ENCODE data around the gene VSIG10L. TPM values are rescaled to one million over a fixed set of nuclear protein-coding genes. Genes with fewer than 3 reads are reported as not detected.

Gene VSIG10L
- total RNA-seq, 1 experiment from 2014 or later, result 4.6 TPM

DNA sequence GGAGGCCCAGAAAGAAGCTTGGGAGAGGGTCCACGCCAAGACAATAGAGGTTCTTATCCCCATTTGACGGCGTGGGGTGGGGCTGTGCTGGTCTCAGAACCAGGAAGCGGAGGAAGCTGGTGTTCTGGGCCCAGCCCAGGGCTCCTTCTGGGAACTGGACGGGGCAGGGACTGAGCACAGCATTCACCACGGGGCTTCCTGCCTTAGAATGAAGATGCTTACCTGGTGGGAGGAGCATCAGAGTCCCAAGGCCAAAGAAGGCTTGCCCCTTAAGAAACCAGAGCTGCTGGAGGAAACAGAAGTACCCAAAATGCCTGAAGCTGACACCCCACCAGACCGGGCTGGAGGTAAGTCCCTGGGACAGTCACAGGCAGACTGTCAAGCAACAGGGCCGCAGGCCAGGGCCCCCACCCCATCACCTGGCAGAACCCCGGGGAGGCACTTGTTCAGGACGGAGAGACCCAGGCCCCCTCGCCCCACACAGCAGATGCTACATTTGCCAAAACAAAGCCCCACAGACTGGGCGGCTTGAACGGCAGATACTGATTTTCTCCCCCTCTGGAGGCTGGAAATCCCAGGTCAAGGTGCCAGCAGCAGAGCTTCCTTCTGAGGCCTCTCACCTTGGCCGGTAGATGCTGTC, 48.2 kb downstream of the VSIG10L start:
- BruUV-seq (replicated peaks), result no TSS peak
- CTCF ChIA-PET, result no interaction called here
- ATAC-seq (no peak), DNase-seq (ENCODE audit: low read depth, low spot score) (no peak)
- Histone ChIP-seq H2AFZ (ENCODE audit: low read depth, low read length, poor library complexity, severe bottlenecking) (no peak overlapping the region), H4K20me1 (ENCODE audit: insufficient read depth) (no peaks in the 10 kb centered on the region), H3K4me3 (replicated peaks in 1 of 2; ENCODE audit: low read depth in 1 of 2, low read length in 2 of 2) (no peak overlapping the region), H3K4me2 (ENCODE audit: low read length) (no peak overlapping the region), H3K4me1 (ENCODE audit: control insufficient read depth in 1 of 2, insufficient read depth in 2 of 2, low read length in 2 of 2) (no peaks in the 10 kb centered on the region), H3K27me3 (ENCODE audit: insufficient read depth, low read length) (no peaks in the 10 kb centered on the region; the same call in 1 of the 2 replicates), H3K79me2 (ENCODE audit: insufficient read depth, low read length) (no peaks in the 10 kb centered on the region), H3K36me3 (ENCODE audit: control insufficient read depth in 1 of 2, insufficient read depth in 2 of 2, low read length in 2 of 2) (no peaks in the 10 kb centered on the region), H3K9me3 (ENCODE audit: control insufficient read depth in 1 of 2, insufficient read depth in 1 of 2, low read depth in 1 of 2, low read length in 2 of 2) (no peaks in the 10 kb centered on the region), H3K27ac (ENCODE audit: low read depth, low read length) (no peak overlapping the region), H3K9ac (ENCODE audit: low read length) (no peak overlapping the region), H3K9me2 (ENCODE audit: insufficient read depth) (no peaks in the 10 kb centered on the region)
- intact Hi-C loops (cut with micrococcal nuclease), result no loop called here
- TF ChIP-seq ELF1 (IDR thresholded peaks at IDR 0.05; ENCODE audit: borderline replicate concordance, low read depth), result no peak
- TF ChIP-seq ZFX (IDR thresholded peaks at IDR 0.05), result no peak
- no peak for TF ChIP-seq RAD21 (IDR thresholded peaks at IDR 0.05; ENCODE audit: low read depth)
- no peak for TF ChIP-seq SP1 (IDR thresholded peaks at IDR 0.05; ENCODE audit: low read depth)
- RAD21 ChIA-PET (ENCODE audit: low non-redundant PET in 1 of 2, low total read pairs in 2 of 2, uncharacterized antibody in 2 of 2, unreplicated experiment in 2 of 2), result no interaction called here
- POLR2A ChIA-PET, result no interaction called here

DNA sequence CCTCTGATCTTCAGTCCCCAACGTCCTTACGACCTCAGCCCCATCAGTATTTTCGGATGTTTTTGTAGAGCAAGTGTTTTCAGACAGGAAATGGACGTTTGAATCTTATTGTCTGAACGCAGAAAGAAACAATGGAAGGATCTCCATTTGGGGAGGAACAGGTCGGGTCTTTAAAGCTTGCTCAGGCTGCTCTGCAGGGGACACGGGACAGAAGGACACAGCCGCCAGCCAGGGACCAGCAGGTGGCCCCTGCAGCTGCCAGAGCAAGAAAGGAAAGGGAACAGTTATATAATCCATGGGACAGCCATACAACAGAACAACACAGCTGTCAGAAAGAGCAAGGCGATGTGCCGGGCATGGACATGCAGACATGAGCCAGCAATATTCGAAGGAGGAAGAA, 49.0 kb downstream of the VSIG10L start:
- no peaks in the 10 kb centered on the region for H3K9me3 ChIP-seq (ENCODE audit: control insufficient read depth in 1 of 2, insufficient read depth in 1 of 2, low read depth in 1 of 2, low read length in 2 of 2)
- no peak overlapping the region for H3K27ac ChIP-seq (ENCODE audit: low read depth, low read length)
- H3K4me1 ChIP-seq (ENCODE audit: control insufficient read depth in 1 of 2, insufficient read depth in 2 of 2, low read length in 2 of 2), result no peaks in the 10 kb centered on the region
- CTCF ChIA-PET, result no interaction called here
- no peak overlapping the region for H3K4me3 ChIP-seq (replicated peaks in 1 of 2; ENCODE audit: low read depth in 1 of 2, low read length in 2 of 2)
- no peaks in the 10 kb centered on the region for H4K20me1 ChIP-seq (ENCODE audit: insufficient read depth)
- no peaks in the 10 kb centered on the region for H3K9me2 ChIP-seq (ENCODE audit: insufficient read depth)
- H3K9ac ChIP-seq (ENCODE audit: low read length), result no peak overlapping the region
- no TSS peak for BruUV-seq (replicated peaks)
- no peaks in the 10 kb centered on the region for H3K79me2 ChIP-seq (ENCODE audit: insufficient read depth, low read length)
- no peak overlapping the region for H3K4me2 ChIP-seq (ENCODE audit: low read length)
- peaks cover 2% of the 10 kb centered on the region; the same call in 1 of the 2 replicates for H3K27me3 ChIP-seq (ENCODE audit: insufficient read depth, low read length)
- no peak overlapping the region for H2AFZ ChIP-seq (ENCODE audit: low read depth, low read length, poor library complexity, severe bottlenecking)
- POLR2A ChIA-PET, result no interaction called here
- no peaks in the 10 kb centered on the region for H3K36me3 ChIP-seq (ENCODE audit: control insufficient read depth in 1 of 2, insufficient read depth in 2 of 2, low read length in 2 of 2)
- TF ChIP-seq EZH2 (IDR thresholded peaks at IDR 0.05) (no peak), JUND (IDR thresholded peaks at IDR 0.05) (no peak), TCF7L2 (IDR thresholded peaks at IDR 0.05; ENCODE audit: borderline replicate concordance, extremely low read depth, insufficient read depth, insufficient read length) (no peak), ZNF274 (IDR thresholded peaks at IDR 0.05; ENCODE audit: low read depth, low read length) (no peak), EZH2phosphoT487 (IDR thresholded peaks at IDR 0.05; ENCODE audit: borderline replicate concordance) (no peak), SP1 (IDR thresholded peaks at IDR 0.05; ENCODE audit: low read depth) (no peak), EGR1 (IDR thresholded peaks at IDR 0.05; ENCODE audit: low read depth) (no peak), YY1 (IDR thresholded peaks at IDR 0.05; ENCODE audit: extremely low read depth, insufficient replicate concordance, low read depth, low read length) (no peak), POLR2AphosphoS5 (IDR thresholded peaks at IDR 0.05; ENCODE audit: low read depth, low read length) (no peak), ELF1 (IDR thresholded peaks at IDR 0.05; ENCODE audit: borderline replicate concordance, low read depth) (no peak), POLR2A (IDR thresholded peaks at IDR 0.05; ENCODE audit: borderline replicate concordance, extremely low read depth, insufficient read depth, insufficient read length) (no peak), FOSL1 (IDR thresholded peaks at IDR 0.05; ENCODE audit: low read depth) (no peak), RAD21 (IDR thresholded peaks at IDR 0.05; ENCODE audit: low read depth) (no peak), ZFX (IDR thresholded peaks at IDR 0.05) (no peak), SRF (IDR thresholded peaks at IDR 0.05; ENCODE audit: low read depth) (no peak)
- TF ChIP-seq, protein P1, sequence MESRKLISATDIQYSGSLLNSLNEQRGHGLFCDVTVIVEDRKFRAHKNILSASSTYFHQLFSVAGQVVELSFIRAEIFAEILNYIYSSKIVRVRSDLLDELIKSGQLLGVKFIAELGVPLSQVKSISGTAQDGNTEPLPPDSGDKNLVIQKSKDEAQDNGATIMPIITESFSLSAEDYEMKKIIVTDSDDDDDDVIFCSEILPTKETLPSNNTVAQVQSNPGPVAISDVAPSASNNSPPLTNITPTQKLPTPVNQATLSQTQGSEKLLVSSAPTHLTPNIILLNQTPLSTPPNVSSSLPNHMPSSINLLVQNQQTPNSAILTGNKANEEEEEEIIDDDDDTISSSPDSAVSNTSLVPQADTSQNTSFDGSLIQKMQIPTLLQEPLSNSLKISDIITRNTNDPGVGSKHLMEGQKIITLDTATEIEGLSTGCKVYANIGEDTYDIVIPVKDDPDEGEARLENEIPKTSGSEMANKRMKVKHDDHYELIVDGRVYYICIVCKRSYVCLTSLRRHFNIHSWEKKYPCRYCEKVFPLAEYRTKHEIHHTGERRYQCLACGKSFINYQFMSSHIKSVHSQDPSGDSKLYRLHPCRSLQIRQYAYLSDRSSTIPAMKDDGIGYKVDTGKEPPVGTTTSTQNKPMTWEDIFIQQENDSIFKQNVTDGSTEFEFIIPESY (IDR thresholded peaks at IDR 0.05; ENCODE audit: extremely low read depth, insufficient replicate concordance, low read length), result no peak
- TF ChIP-seq, protein P2, sequence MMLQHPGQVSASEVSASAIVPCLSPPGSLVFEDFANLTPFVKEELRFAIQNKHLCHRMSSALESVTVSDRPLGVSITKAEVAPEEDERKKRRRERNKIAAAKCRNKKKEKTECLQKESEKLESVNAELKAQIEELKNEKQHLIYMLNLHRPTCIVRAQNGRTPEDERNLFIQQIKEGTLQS (IDR thresholded peaks at IDR 0.05), result no peak
- intact Hi-C loops (cut with micrococcal nuclease), result no loop called here
- ATAC-seq (no peak), DNase-seq (ENCODE audit: low read depth, low spot score) (no peak)
- RAD21 ChIA-PET (ENCODE audit: low non-redundant PET in 1 of 2, low total read pairs in 2 of 2, uncharacterized antibody in 2 of 2, unreplicated experiment in 2 of 2), result no interaction called here

Measured in HCT116 (cell line).